ENCODE measurements around the gene BEGAIN.

DNA sequence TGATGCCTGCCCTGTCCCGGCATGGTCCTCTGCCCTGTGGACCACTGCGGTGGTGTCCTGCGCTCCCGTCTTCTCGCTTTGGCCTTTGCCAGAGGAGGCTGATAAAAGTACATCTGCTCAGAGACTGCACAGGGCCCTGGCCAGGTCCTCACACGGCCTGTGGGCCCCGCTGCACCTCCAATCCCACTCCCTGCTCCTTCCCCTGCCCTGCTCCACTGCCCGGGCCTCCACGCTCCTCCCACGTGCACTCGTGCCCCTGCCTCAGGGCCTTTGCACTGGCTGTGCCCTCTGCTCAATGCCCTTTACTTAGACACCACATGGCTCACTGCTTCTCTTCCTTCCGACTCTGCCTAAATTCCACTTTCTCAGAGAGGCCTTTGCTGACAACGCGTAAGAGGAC is 49.3 kb upstream of the BEGAIN start:
- TF ChIP-seq, protein P1, sequence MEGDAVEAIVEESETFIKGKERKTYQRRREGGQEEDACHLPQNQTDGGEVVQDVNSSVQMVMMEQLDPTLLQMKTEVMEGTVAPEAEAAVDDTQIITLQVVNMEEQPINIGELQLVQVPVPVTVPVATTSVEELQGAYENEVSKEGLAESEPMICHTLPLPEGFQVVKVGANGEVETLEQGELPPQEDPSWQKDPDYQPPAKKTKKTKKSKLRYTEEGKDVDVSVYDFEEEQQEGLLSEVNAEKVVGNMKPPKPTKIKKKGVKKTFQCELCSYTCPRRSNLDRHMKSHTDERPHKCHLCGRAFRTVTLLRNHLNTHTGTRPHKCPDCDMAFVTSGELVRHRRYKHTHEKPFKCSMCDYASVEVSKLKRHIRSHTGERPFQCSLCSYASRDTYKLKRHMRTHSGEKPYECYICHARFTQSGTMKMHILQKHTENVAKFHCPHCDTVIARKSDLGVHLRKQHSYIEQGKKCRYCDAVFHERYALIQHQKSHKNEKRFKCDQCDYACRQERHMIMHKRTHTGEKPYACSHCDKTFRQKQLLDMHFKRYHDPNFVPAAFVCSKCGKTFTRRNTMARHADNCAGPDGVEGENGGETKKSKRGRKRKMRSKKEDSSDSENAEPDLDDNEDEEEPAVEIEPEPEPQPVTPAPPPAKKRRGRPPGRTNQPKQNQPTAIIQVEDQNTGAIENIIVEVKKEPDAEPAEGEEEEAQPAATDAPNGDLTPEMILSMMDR (IDR thresholded peaks at IDR 0.05) = no peak
- TF ChIP-seq POLR2AphosphoS5 (IDR thresholded peaks at IDR 0.05) (no peak), EP300 (IDR thresholded peaks at IDR 0.05) (no peak), POLR2A (IDR thresholded peaks at IDR 0.05) (no peak)

Measured in suprapubic skin (tissue), 4 donors.